ENCODE results near the gene ARHGAP42.

ARHGAP42 gene

GRCh38 chr11:100734743-100735527 is 47.8 kb downstream of the ARHGAP42 start:
- H3K4me2 ChIP-seq (ENCODE audit: insufficient read depth, low read length) = no peak overlapping the region
- H3K9me3 ChIP-seq (ENCODE audit: insufficient read depth, low read length, severe bottlenecking) = no peaks in the 10 kb centered on the region
- no peaks in the 10 kb centered on the region for H3K36me3 ChIP-seq (ENCODE audit: insufficient read depth, low read length)
- H3K9ac ChIP-seq (ENCODE audit: low read depth, low read length) = no peak overlapping the region
- H3K27me3 ChIP-seq (ENCODE audit: insufficient read depth, low read length, poor library complexity) = no peaks in the 10 kb centered on the region
- no peak overlapping the region for H3K27ac ChIP-seq (ENCODE audit: low read length)
- H4K20me1 ChIP-seq (ENCODE audit: insufficient read depth, low read length) = no peaks in the 10 kb centered on the region; the same call in 1 of the 2 replicates
- H3K4me1 ChIP-seq (ENCODE audit: insufficient read depth, low read length) = no peaks in the 10 kb centered on the region
- no peaks in the 10 kb centered on the region for H3K79me2 ChIP-seq (ENCODE audit: insufficient read depth, low read length)
- TF ChIP-seq, protein P1, sequence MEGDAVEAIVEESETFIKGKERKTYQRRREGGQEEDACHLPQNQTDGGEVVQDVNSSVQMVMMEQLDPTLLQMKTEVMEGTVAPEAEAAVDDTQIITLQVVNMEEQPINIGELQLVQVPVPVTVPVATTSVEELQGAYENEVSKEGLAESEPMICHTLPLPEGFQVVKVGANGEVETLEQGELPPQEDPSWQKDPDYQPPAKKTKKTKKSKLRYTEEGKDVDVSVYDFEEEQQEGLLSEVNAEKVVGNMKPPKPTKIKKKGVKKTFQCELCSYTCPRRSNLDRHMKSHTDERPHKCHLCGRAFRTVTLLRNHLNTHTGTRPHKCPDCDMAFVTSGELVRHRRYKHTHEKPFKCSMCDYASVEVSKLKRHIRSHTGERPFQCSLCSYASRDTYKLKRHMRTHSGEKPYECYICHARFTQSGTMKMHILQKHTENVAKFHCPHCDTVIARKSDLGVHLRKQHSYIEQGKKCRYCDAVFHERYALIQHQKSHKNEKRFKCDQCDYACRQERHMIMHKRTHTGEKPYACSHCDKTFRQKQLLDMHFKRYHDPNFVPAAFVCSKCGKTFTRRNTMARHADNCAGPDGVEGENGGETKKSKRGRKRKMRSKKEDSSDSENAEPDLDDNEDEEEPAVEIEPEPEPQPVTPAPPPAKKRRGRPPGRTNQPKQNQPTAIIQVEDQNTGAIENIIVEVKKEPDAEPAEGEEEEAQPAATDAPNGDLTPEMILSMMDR (IDR thresholded peaks at IDR 0.05; ENCODE audit: borderline replicate concordance, extremely low read depth, low read length, poor library complexity, severe bottlenecking) = no peak
- TF ChIP-seq EZH2 (IDR thresholded peaks at IDR 0.05; ENCODE audit: borderline replicate concordance, low read depth, low read length, severe bottlenecking) = no peak
- H3K4me3 ChIP-seq (ENCODE audit: low read depth in 1 of 2, low read length in 2 of 2) = no peak overlapping the region
- ATAC-seq (ENCODE audit: insufficient read depth, low read depth) (no peak), DNase-seq (no peak)
- H2AFZ ChIP-seq (ENCODE audit: low read depth, low read length) = no peak overlapping the region

DNA sequence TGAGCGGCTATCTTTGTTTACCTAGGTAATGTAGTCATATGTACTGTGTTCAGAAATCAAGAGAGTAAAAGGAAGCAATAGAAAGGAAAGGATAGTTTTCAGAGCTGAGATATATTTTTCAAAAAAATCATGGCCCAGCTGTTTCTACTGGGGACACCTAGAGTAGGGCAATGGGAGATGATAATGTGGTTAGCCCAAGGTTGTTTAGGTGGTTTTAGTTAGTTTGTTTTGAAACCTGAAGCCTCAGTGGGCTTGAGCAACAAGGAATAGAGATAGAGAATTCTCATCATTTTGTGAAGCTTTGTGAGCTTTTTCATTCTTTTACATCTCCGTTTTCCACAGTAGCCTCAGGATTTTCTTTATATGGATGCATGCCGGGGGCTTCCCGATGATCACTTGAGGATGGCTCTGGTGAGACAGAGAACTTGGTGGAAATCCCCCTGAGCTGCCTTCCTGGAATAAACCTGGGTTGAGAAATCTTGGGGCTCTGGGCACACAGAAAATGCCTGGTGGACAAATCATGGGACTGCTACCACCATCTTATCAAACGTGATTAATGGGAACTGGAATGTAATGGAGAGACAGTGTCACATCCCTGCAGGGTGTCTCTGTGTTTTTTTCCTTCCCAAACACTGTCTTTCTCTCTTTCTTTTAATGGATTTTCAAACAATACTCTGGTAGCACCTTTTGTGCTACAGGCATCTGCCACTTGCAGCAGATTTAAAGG is 49.0 kb downstream of the ARHGAP42 start:
- Histone ChIP-seq H3K27me3 (ENCODE audit: insufficient read depth, low read length, poor library complexity) (no peaks in the 10 kb centered on the region), H3K27ac (ENCODE audit: low read length) (no peak overlapping the region), H3K4me1 (ENCODE audit: insufficient read depth, low read length) (no peaks in the 10 kb centered on the region), H3K9ac (ENCODE audit: low read depth, low read length) (no peak overlapping the region), H3K9me3 (ENCODE audit: insufficient read depth, low read length, severe bottlenecking) (no peaks in the 10 kb centered on the region), H3K79me2 (ENCODE audit: insufficient read depth, low read length) (no peaks in the 10 kb centered on the region), H4K20me1 (ENCODE audit: insufficient read depth, low read length) (no peaks in the 10 kb centered on the region; the same call in 1 of the 2 replicates), H3K4me2 (ENCODE audit: insufficient read depth, low read length) (no peak overlapping the region), H3K4me3 (ENCODE audit: low read depth in 1 of 2, low read length in 2 of 2) (no peak overlapping the region), H3K36me3 (ENCODE audit: insufficient read depth, low read length) (no peaks in the 10 kb centered on the region), H2AFZ (ENCODE audit: low read depth, low read length) (no peak overlapping the region)
- ATAC-seq (ENCODE audit: insufficient read depth, low read depth) = no peak
- TF ChIP-seq, protein P1 (IDR thresholded peaks at IDR 0.05; ENCODE audit: borderline replicate concordance, extremely low read depth, low read length, poor library complexity, severe bottlenecking) = no peak
- no peak for TF ChIP-seq EZH2 (IDR thresholded peaks at IDR 0.05; ENCODE audit: borderline replicate concordance, low read depth, low read length, severe bottlenecking)
- DNase-seq = no peak

DNA sequence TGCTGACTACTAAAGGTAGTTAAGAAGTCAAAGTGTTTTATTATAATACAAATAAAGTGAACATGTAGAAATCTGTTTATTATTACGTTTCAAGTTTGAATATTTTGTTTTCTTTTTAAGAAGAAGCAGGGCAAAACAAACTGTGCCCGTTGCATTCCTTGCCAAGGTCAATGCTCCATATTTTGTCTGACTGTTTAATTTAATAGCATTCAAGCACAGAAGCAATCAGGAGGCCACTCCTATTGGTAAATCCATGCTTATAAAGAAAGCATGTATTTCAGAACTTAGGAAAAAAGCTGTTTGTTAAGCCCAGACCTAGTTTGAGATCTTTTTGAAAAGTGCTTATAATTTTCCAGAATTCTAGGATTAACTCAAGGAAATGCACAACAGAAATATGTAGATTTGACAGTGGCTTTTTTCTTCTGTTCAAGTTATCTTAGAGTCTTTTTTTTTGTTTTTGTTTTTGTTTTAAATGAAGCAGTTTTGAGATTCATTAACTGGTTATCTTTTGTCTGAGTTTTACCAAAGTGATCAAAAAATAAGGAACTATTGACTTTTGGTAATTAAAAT is 51.7 kb downstream of the ARHGAP42 start:
- H4K20me1 ChIP-seq (ENCODE audit: insufficient read depth, low read length) = no peaks in the 10 kb centered on the region; the same call in 1 of the 2 replicates
- no peak overlapping the region for H3K27ac ChIP-seq (ENCODE audit: low read length)
- H3K9me3 ChIP-seq (ENCODE audit: insufficient read depth, low read length, severe bottlenecking) = no peaks in the 10 kb centered on the region
- no peak overlapping the region for H3K4me2 ChIP-seq (ENCODE audit: insufficient read depth, low read length)
- no peaks in the 10 kb centered on the region for H3K27me3 ChIP-seq (ENCODE audit: insufficient read depth, low read length, poor library complexity)
- no peaks in the 10 kb centered on the region for H3K79me2 ChIP-seq (ENCODE audit: insufficient read depth, low read length)
- TF ChIP-seq EZH2 (IDR thresholded peaks at IDR 0.05; ENCODE audit: borderline replicate concordance, low read depth, low read length, severe bottlenecking) = no peak
- TF ChIP-seq, protein P1 (IDR thresholded peaks at IDR 0.05; ENCODE audit: borderline replicate concordance, extremely low read depth, low read length, poor library complexity, severe bottlenecking) = no peak
- no peak for DNase-seq
- H3K4me3 ChIP-seq (ENCODE audit: low read depth in 1 of 2, low read length in 2 of 2) = no peak overlapping the region
- no peaks in the 10 kb centered on the region for H3K4me1 ChIP-seq (ENCODE audit: insufficient read depth, low read length)
- no peaks in the 10 kb centered on the region for H3K36me3 ChIP-seq (ENCODE audit: insufficient read depth, low read length)
- H3K9ac ChIP-seq (ENCODE audit: low read depth, low read length) = no peak overlapping the region
- no peak overlapping the region for H2AFZ ChIP-seq (ENCODE audit: low read depth, low read length)
- ATAC-seq (ENCODE audit: insufficient read depth, low read depth) = no peak

All from DND-41 (cell line).